ENCODE measurements around the gene TRAPPC10. TPM values are rescaled to one million over a fixed set of nuclear protein-coding genes. Genes with fewer than 3 reads are reported as not detected.

TRAPPC10 gene
- total RNA-seq, 1 donor from 2014 or later, result 16.8 TPM

DNA sequence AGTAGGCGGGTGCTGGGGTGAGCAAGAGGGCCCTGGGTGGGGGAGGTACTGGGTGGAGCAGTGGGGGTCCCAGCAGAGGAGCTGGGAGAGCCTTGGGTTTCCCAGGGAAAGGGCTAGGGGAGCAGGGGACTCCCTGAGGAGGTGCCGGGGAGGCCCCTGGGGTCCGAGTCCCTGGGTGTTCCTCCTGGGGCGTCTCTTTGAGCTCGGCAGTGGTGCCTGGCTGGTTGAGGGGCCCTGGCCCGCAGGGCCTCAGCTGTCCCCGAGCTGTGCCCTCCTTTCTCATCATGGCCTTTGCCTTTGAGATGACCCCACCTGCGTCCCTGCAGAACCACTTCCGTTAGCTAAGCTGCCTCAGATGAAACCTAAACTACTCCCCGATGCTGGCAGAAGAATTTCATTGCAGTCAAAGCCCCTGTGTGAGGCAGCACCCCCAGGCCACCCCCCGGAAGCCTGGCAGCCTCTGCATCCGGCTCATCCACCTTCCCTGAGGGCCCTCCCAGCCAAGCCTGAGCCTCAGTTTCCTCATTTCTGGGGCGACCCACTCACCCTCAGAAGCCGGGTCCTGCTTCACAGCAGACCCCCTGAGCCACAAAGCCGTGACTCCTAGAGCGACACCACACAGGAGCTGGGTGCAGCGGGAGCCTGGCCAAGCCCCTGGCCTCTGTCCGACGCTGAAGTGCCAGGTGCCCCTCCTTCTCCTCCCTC lies 43.5 kb upstream of the TRAPPC10 start:
- Histone ChIP-seq H3K27me3 (ENCODE audit: control insufficient read depth, insufficient read depth, low read length) (no peaks in the 10 kb centered on the region), H3K4me3 (ENCODE audit: low read depth, low read length) (no peak overlapping the region), H3K36me3 (ENCODE audit: control insufficient read depth, insufficient read depth, low read length) (peaks cover 13% of the 10 kb centered on the region)
- DNase-seq (ENCODE audit: low read depth), result no peak
- FAIRE-seq, result no peak
- no peak for TF ChIP-seq CTCF (IDR thresholded peaks at IDR 0.05; ENCODE audit: insufficient read depth, low read length, severe bottlenecking)

DNA sequence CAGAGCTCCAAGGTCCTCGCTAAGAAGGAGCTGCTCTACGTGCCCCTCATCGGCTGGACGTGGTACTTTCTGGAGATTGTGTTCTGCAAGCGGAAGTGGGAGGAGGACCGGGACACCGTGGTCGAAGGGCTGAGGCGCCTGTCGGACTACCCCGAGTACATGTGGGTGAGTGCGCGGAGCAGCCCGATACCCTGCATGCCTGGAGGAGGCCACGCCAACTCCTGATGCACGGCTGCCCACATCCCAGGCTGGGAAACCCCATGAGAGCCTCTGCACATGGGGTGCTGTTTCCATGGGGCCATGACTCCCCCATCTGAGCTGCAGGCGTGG lies 43.0 kb upstream of the TRAPPC10 start:
- no peaks in the 10 kb centered on the region for H3K27me3 ChIP-seq (ENCODE audit: control insufficient read depth, insufficient read depth, low read length)
- H3K4me3 ChIP-seq (ENCODE audit: low read depth, low read length), result no peak overlapping the region
- peaks cover 13% of the 10 kb centered on the region for H3K36me3 ChIP-seq (ENCODE audit: control insufficient read depth, insufficient read depth, low read length)
- no peak for TF ChIP-seq CTCF (IDR thresholded peaks at IDR 0.05; ENCODE audit: insufficient read depth, low read length, severe bottlenecking)
- DNase-seq (ENCODE audit: low read depth) (no peak), FAIRE-seq (no peak)

GRCh38 chr21:43970551-43970950 lies 41.6 kb upstream of the TRAPPC10 start:
- peaks cover 13% of the 10 kb centered on the region for H3K36me3 ChIP-seq (ENCODE audit: control insufficient read depth, insufficient read depth, low read length)
- H3K4me3 ChIP-seq (ENCODE audit: low read depth, low read length), result no peak overlapping the region
- no peaks in the 10 kb centered on the region for H3K27me3 ChIP-seq (ENCODE audit: control insufficient read depth, insufficient read depth, low read length)
- FAIRE-seq, result no peak
- DNase-seq (ENCODE audit: low read depth), result no peak
- TF ChIP-seq CTCF (IDR thresholded peaks at IDR 0.05; ENCODE audit: insufficient read depth, low read length, severe bottlenecking), result no peak

DNA sequence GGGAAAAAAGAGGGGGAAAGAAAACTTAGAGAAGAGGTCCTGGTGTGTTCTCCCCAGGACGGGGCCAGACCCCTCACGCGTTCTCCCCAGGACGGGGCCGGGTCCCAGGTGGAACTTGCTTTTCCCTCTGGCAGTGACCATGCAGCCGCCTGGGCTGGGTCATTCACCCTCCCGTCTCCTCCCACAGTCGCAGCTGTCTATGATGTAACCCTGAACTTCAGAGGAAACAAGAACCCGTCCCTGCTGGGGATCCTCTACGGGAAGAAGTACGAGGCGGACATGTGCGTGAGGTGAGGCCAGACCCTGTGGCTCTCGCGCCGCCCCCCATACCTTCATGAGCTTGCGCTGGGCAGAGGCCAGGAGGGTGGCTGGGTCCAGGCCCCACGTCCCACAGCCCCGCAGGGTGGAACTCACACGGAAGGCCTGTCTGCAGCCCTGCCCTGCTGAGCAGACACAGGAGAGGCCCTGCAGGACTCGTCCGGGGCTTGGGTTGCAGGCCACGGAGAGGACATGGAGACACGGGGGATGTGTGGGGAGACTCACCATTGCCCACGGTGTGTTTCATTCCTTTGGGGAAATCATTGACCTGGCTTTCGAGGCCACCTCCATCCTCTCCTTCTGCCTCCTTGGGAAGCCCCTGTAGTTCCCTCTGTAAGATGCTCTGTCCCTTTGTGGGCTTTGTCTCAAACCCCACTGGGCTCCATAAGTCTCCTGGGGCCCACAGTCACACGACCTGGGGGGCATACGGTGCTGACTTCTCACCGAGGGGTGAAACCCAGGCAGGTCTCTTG lies 40.7 kb upstream of the TRAPPC10 start:
- H3K36me3 ChIP-seq (ENCODE audit: control insufficient read depth, insufficient read depth, low read length), result peaks cover 13% of the 10 kb centered on the region
- no peaks in the 10 kb centered on the region for H3K27me3 ChIP-seq (ENCODE audit: control insufficient read depth, insufficient read depth, low read length)
- no peak for FAIRE-seq
- TF ChIP-seq CTCF (IDR thresholded peaks at IDR 0.05; ENCODE audit: insufficient read depth, low read length, severe bottlenecking), result no peak
- H3K4me3 ChIP-seq (ENCODE audit: low read depth, low read length), result no peak overlapping the region
- DNase-seq (ENCODE audit: low read depth), result no peak

DNA sequence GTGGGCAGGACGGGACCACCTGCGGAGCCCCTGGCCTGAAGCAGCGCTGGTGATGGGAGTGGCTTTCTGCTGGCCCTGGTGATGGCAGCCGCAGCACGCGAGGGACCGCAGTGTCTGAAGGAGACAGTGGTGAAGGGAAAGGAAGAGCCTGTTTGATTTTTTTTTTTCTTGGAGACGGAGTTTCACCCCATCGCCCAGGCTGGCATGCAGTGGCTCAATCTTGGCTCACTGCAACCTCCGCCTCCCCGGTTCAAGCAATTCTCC lies 40.2 kb upstream of the TRAPPC10 start:
- H3K4me3 ChIP-seq (ENCODE audit: low read depth, low read length), result no peak overlapping the region
- TF ChIP-seq CTCF (IDR thresholded peaks at IDR 0.05; ENCODE audit: insufficient read depth, low read length, severe bottlenecking), result no peak
- DNase-seq (ENCODE audit: low read depth) (no peak), FAIRE-seq (no peak)
- H3K27me3 ChIP-seq (ENCODE audit: control insufficient read depth, insufficient read depth, low read length), result no peaks in the 10 kb centered on the region
- peaks cover 13% of the 10 kb centered on the region for H3K36me3 ChIP-seq (ENCODE audit: control insufficient read depth, insufficient read depth, low read length)
